HAP-1 (cell line): ENCODE results near the gene PDE3A.

Experiments used
- DNase-seq, 2 experiments: peaks; one replicate each; pipeline ENCODE4 v3.0.0-alpha.2; 2016 to 2020; ENCODE audit warnings: low spot score in 2 of 2
- H3K27me3 ChIP-seq: fragments of 250-450 bp; sonication (Bioruptor Pico); 2 replicates; pipeline ENCODE4 v1.5.1; 2020; ENCODE audit warnings: low read depth, mild to moderate bottlenecking, moderate library complexity
- H3K36me3 ChIP-seq: fragments of 250-450 bp; sonication (Bioruptor Pico); replicated peaks from 2 replicates; pipeline ENCODE4 v1.5.1; 2020; ENCODE audit warnings: mild to moderate bottlenecking
- H3K4me1 ChIP-seq: fragments of 250-450 bp; sonication (Bioruptor Pico); 2 replicates; pipeline ENCODE4 v1.5.1; 2020; ENCODE audit warnings: mild to moderate bottlenecking
- H3K4me3 ChIP-seq: fragments of 250-450 bp; sonication (Bioruptor Pico); 2 replicates; pipeline ENCODE4 v1.5.1; 2020; ENCODE audit warnings: mild to moderate bottlenecking, moderate library complexity
- H3K9me3 ChIP-seq: fragments of 250-450 bp; sonication (Bioruptor Pico); 2 replicates; pipeline ENCODE4 v1.5.1; 2020; ENCODE audit warnings: mild to moderate bottlenecking, moderate library complexity
- in situ Hi-C: fragments of 300-500 bp; cut with MboI; formaldehyde crosslinking; loops from 3 replicates; pipeline ENCODE4 v1.14.3; 2020; ENCODE audit warnings: low sequenced_read_pairs, inconsistent platforms, mixed read lengths

PDE3A gene

GRCh38 chr12:20487519-20487918, 119.2 kb downstream of the PDE3A start:
- no peaks in the 10 kb centered on the region; the same call in 1 of the 2 replicates for H3K27me3 ChIP-seq
- DNase-seq, result no peak
- no peaks in the 10 kb centered on the region for H3K4me1 ChIP-seq
- H3K36me3 ChIP-seq, result no peaks in the 10 kb centered on the region
- in situ Hi-C loops, result no loop called here
- no peaks in the 10 kb centered on the region for H3K9me3 ChIP-seq
- no peak overlapping the region for H3K4me3 ChIP-seq

DNA sequence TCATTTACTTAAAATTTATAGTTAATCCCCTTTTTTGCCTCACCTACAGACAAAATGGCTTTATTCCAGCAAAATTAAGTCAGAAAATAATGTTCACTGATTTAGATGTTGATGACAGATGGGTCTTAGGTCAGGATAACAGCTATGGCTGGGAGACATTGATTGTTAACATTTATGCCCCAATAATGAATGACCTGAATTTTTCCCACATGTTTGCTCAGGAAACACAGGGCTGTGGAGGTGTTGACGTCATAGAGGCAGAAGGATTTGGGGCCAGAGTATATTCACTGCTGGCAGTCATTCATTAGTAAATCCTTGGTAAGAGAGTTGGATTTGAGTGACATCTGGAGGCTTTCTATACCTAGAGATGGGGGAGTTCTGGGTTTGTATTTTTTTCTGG, 121.3 kb downstream of the PDE3A start:
- no peaks in the 10 kb centered on the region for H3K27me3 ChIP-seq
- no peak for DNase-seq
- no peaks in the 10 kb centered on the region for H3K4me1 ChIP-seq
- H3K36me3 ChIP-seq, result no peaks in the 10 kb centered on the region
- no peaks in the 10 kb centered on the region for H3K9me3 ChIP-seq
- in situ Hi-C loops, result no loop called here
- H3K4me3 ChIP-seq, result no peak overlapping the region

GRCh38 chr12:20490213-20490612, 121.9 kb downstream of the PDE3A start:
- Histone ChIP-seq H3K36me3 (no peaks in the 10 kb centered on the region), H3K9me3 (no peaks in the 10 kb centered on the region), H3K4me1 (no peaks in the 10 kb centered on the region), H3K4me3 (no peak overlapping the region), H3K27me3 (no peaks in the 10 kb centered on the region)
- DNase-seq, result no peak
- in situ Hi-C loops, result no loop called here

GRCh38 chr12:20491290-20491689, 123.0 kb downstream of the PDE3A start:
- Histone ChIP-seq H3K4me3 (no peak overlapping the region), H3K27me3 (no peaks in the 10 kb centered on the region), H3K36me3 (no peaks in the 10 kb centered on the region), H3K9me3 (no peaks in the 10 kb centered on the region), H3K4me1 (no peaks in the 10 kb centered on the region)
- in situ Hi-C loops, result no loop called here
- DNase-seq, result no peak

GRCh38 chr12:20492251-20492760, 124.0 kb downstream of the PDE3A start:
- Histone ChIP-seq H3K36me3 (no peaks in the 10 kb centered on the region), H3K27me3 (no peaks in the 10 kb centered on the region), H3K9me3 (no peaks in the 10 kb centered on the region), H3K4me1 (no peaks in the 10 kb centered on the region), H3K4me3 (no peak overlapping the region)
- DNase-seq, result no peak
- in situ Hi-C loops, result no loop called here

DNA sequence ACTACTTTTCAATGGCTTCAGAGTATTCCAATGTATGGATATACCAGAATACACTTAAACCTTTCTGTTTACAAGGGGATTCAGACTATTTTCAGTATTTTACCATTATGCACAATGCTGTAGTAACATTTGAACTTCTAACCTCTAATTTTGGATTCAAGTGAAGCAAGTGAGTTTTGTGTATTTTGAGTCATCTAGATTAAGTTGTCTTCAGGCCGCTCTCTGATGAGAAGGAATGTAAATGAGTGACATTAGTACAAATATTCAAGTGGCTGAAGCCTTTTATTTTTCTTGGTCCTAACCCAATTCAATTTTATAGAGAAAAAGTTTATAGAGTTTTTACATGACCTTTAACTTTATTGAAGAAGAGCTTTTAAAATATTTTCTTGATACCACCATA, 125.6 kb downstream of the PDE3A start:
- no peaks in the 10 kb centered on the region for H3K4me1 ChIP-seq
- no peak for DNase-seq
- no peaks in the 10 kb centered on the region for H3K9me3 ChIP-seq
- no peak overlapping the region for H3K4me3 ChIP-seq
- in situ Hi-C loops, result no loop called here
- H3K36me3 ChIP-seq, result no peaks in the 10 kb centered on the region
- H3K27me3 ChIP-seq, result no peaks in the 10 kb centered on the region

DNA sequence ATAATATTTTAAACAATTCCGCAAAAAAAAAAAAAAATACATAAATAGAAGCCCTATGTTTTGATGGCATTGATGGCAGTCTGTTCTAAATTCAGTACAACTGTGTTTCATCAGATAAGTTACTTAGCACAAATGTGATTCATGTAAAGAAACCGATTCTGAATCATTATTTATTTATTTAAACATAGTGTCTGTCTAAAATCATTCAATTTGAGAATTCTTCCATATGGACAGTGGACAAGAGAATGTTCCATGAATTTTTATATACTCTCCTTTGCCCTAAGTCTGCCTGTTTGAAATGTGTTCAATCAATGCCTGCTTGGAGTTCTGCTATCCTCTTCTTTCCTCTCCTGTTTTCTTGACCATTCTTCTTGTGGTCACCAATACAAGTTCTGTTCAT, 126.5 kb downstream of the PDE3A start:
- in situ Hi-C loops, result no loop called here
- no peaks in the 10 kb centered on the region for H3K9me3 ChIP-seq
- H3K36me3 ChIP-seq, result no peaks in the 10 kb centered on the region
- no peak for DNase-seq
- no peaks in the 10 kb centered on the region for H3K27me3 ChIP-seq
- H3K4me1 ChIP-seq, result no peaks in the 10 kb centered on the region
- no peak overlapping the region for H3K4me3 ChIP-seq

GRCh38 chr12:20495997-20496396, 127.7 kb downstream of the PDE3A start:
- H3K4me3 ChIP-seq, result no peak overlapping the region
- no peak for DNase-seq
- H3K9me3 ChIP-seq, result no peaks in the 10 kb centered on the region
- in situ Hi-C loops, result no loop called here
- no peaks in the 10 kb centered on the region for H3K4me1 ChIP-seq
- H3K36me3 ChIP-seq, result no peaks in the 10 kb centered on the region
- H3K27me3 ChIP-seq, result peaks cover 2% of the 10 kb centered on the region; the same call in 1 of the 2 replicates

DNA sequence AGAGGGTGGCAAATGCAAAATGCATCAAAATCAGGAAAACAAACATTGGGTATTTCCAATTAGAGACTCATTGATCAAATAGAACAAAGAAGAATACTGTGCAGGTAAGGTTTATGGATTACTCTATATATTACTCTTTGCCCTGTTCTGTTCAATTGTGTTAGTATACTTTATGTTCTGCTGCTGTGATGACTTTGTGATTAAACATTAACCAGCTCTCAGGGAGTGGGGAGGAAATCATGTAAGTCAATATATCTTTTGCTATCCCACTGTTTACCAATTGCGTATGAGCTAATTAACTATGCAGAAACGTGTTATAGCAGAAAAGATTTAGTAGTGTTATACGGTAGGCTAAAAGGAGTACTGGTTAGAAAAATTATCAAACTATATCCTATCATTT, 129.4 kb downstream of the PDE3A start:
- Histone ChIP-seq H3K36me3 (no peaks in the 10 kb centered on the region), H3K4me3 (no peak overlapping the region), H3K27me3 (peaks cover 3% of the 10 kb centered on the region; the same call in 1 of the 2 replicates), H3K9me3 (no peaks in the 10 kb centered on the region), H3K4me1 (no peaks in the 10 kb centered on the region)
- DNase-seq, result no peak
- in situ Hi-C loops, result no loop called here

DNA sequence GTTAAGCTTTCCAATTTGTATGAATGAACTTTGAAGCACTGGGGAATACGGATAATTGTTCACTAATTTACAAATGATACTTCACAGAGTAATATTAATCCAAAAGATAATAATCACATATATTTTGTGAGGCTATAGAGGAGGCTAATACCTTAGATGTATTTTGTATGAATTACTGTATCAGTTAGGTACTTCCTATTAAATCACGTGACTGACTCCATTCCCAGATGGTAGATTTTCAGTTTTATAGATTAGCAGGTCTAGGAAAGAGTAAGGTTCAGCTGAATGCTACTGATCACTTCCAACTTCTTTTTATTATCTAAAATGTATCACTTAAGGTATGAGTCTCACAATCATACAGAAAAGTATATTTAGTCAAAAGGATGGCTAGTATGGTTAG, 133.6 kb downstream of the PDE3A start:
- in situ Hi-C loops, result no loop called here
- DNase-seq, result no peak
- Histone ChIP-seq H3K4me1 (no peaks in the 10 kb centered on the region), H3K27me3 (peaks cover 3% of the 10 kb centered on the region; the same call in 1 of the 2 replicates), H3K4me3 (no peak overlapping the region), H3K36me3 (no peaks in the 10 kb centered on the region), H3K9me3 (no peaks in the 10 kb centered on the region)

- in situ Hi-C loops, result no loop called here
- DNase-seq, result no peak
- peaks cover 3% of the 10 kb centered on the region; the same call in 1 of the 2 replicates for H3K27me3 ChIP-seq
- no peaks in the 10 kb centered on the region for H3K9me3 ChIP-seq
- H3K36me3 ChIP-seq, result no peaks in the 10 kb centered on the region
- H3K4me3 ChIP-seq, result no peak overlapping the region
- no peaks in the 10 kb centered on the region for H3K4me1 ChIP-seq
Observed at GRCh38 chr12:20503858-20504257, 135.5 kb downstream of the PDE3A start.

- Histone ChIP-seq H3K9me3 (no peaks in the 10 kb centered on the region), H3K4me1 (no peaks in the 10 kb centered on the region), H3K4me3 (no peak overlapping the region), H3K36me3 (no peaks in the 10 kb centered on the region), H3K27me3 (peaks cover 3% of the 10 kb centered on the region; the same call in 1 of the 2 replicates)
- in situ Hi-C loops, result no loop called here
- DNase-seq, result no peak
Observed at GRCh38 chr12:20505056-20505455, 136.7 kb downstream of the PDE3A start.

DNA sequence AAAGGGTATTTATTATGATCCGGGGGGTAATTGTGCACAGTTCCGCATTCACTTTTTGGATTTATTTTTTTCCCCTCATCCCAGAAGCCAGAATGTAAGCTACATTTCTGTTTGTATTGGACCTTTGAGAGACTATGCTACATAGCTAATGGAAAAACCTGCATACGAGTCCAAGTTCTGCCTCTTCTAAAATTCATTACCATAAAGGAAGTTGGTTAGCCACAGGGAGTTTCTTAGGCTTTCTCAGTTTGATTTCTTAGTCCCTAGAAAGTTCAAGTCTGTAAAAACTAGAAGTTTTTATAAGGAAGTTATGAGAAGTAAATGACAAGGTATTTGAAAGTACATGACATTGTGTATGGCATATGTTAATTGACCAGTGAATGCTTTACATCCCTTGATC, 138.7 kb downstream of the PDE3A start:
- no peaks in the 10 kb centered on the region; the same call in 1 of the 2 replicates for H3K27me3 ChIP-seq
- H3K4me3 ChIP-seq, result no peak overlapping the region
- in situ Hi-C loops, result no loop called here
- no peaks in the 10 kb centered on the region for H3K4me1 ChIP-seq
- DNase-seq, result no peak
- no peaks in the 10 kb centered on the region for H3K36me3 ChIP-seq
- H3K9me3 ChIP-seq, result no peaks in the 10 kb centered on the region

GRCh38 chr12:20507711-20508110, 139.4 kb downstream of the PDE3A start:
- Histone ChIP-seq H3K4me1 (no peaks in the 10 kb centered on the region), H3K36me3 (no peaks in the 10 kb centered on the region), H3K9me3 (no peaks in the 10 kb centered on the region), H3K4me3 (no peak overlapping the region), H3K27me3 (no peaks in the 10 kb centered on the region; the same call in 1 of the 2 replicates)
- in situ Hi-C loops, result no loop called here
- DNase-seq, result no peak

- Histone ChIP-seq H3K4me3 (no peak overlapping the region), H3K4me1 (no peaks in the 10 kb centered on the region), H3K27me3 (no peaks in the 10 kb centered on the region; the same call in none of the 2 replicates), H3K36me3 (no peaks in the 10 kb centered on the region), H3K9me3 (no peaks in the 10 kb centered on the region)
- no peak for DNase-seq
- in situ Hi-C loops, result no loop called here
Observed at GRCh38 chr12:20508359-20508758, 140.0 kb downstream of the PDE3A start.
